IPS-15b (cell line): Measurements from ENCODE around the gene RPL11.
"Not testable (repeated sequence)": the region's sequence is repeated elsewhere in the genome, so short reads cannot be mapped to it uniquely, and the experiment has no call there.

Experiments
- H3K27me3 ChIP-seq: one replicate; pipeline ENCODE4 v1.6.1; 2013; ENCODE audit warnings: low read length; ENCODE audit not compliant: control insufficient read depth, insufficient read depth
- H3K36me3 ChIP-seq: one replicate; pipeline ENCODE4 v1.6.1; 2013; ENCODE audit warnings: low read length; ENCODE audit not compliant: control insufficient read depth, insufficient read depth
- H3K4me1 ChIP-seq: one replicate; pipeline ENCODE4 v1.6.1; 2013; ENCODE audit warnings: mild to moderate bottlenecking, low read length; ENCODE audit not compliant: control insufficient read depth, insufficient read depth
- H3K4me3 ChIP-seq: one replicate; pipeline ENCODE4 v1.5.1; 2013; ENCODE audit warnings: low read depth, low read length
- H3K9ac ChIP-seq: one replicate; pipeline ENCODE4 v1.6.1; 2013; ENCODE audit warnings: low read depth, mild to moderate bottlenecking, low read length
- H3K9me3 ChIP-seq: one replicate; pipeline ENCODE4 v1.6.1; 2013; ENCODE audit warnings: mild to moderate bottlenecking, low read length; ENCODE audit not compliant: control insufficient read depth, insufficient read depth

RPL11 gene

GRCh38 chr1:23718482-23718881 lies 26.9 kb downstream of the RPL11 start:
- Histone ChIP-seq H3K9ac (no peak overlapping the region), H3K4me1 (peaks cover 3% of the 10 kb centered on the region), H3K4me3 (no peak overlapping the region), H3K27me3 (no peaks in the 10 kb centered on the region), H3K36me3 (no peaks in the 10 kb centered on the region), H3K9me3 (no peaks in the 10 kb centered on the region)

GRCh38 chr1:23719162-23719820 lies 27.7 kb downstream of the RPL11 start:
- no peak overlapping the region for H3K9ac ChIP-seq
- no peaks in the 10 kb centered on the region for H3K27me3 ChIP-seq
- no peaks in the 10 kb centered on the region for H3K9me3 ChIP-seq
- no peak overlapping the region for H3K4me3 ChIP-seq
- H3K4me1 ChIP-seq, result peaks cover 3% of the 10 kb centered on the region
- H3K36me3 ChIP-seq, result no peaks in the 10 kb centered on the region

GRCh38 chr1:23720256-23720995 lies 28.8 kb downstream of the RPL11 start:
- no peak overlapping the region for H3K4me3 ChIP-seq
- peaks cover 3% of the 10 kb centered on the region for H3K4me1 ChIP-seq
- no peak overlapping the region for H3K9ac ChIP-seq
- H3K36me3 ChIP-seq, result no peaks in the 10 kb centered on the region
- H3K27me3 ChIP-seq, result no peaks in the 10 kb centered on the region
- H3K9me3 ChIP-seq, result no peaks in the 10 kb centered on the region

GRCh38 chr1:23722652-23723051 lies 31.0 kb downstream of the RPL11 start:
- H3K27me3 ChIP-seq, result no peaks in the 10 kb centered on the region
- peaks cover 3% of the 10 kb centered on the region for H3K4me1 ChIP-seq

GRCh38 chr1:23726686-23727085 lies 35.1 kb downstream of the RPL11 start:
- H3K36me3 ChIP-seq, result no peaks in the 10 kb centered on the region
- no peak overlapping the region for H3K4me3 ChIP-seq
- no peaks in the 10 kb centered on the region for H3K27me3 ChIP-seq
- no peak overlapping the region for H3K9ac ChIP-seq
- no peaks in the 10 kb centered on the region for H3K4me1 ChIP-seq
- no peaks in the 10 kb centered on the region for H3K9me3 ChIP-seq

More at GRCh38 chr1:23722652-23723051, 31.0 kb downstream of the RPL11 start:
- no peaks in the 10 kb centered on the region for H3K9me3 ChIP-seq
- H3K4me3 ChIP-seq, result no peak overlapping the region
- H3K9ac ChIP-seq, result no peak overlapping the region
- no peaks in the 10 kb centered on the region for H3K36me3 ChIP-seq

GRCh38 chr1:23727362-23727811 lies 35.8 kb downstream of the RPL11 start:
- no peaks in the 10 kb centered on the region for H3K9me3 ChIP-seq
- H3K4me1 ChIP-seq, result no peaks in the 10 kb centered on the region
- no peak overlapping the region for H3K4me3 ChIP-seq
- no peaks in the 10 kb centered on the region for H3K27me3 ChIP-seq
- no peaks in the 10 kb centered on the region for H3K36me3 ChIP-seq
- no peak overlapping the region for H3K9ac ChIP-seq

GRCh38 chr1:23732363-23733224 lies 41.0 kb downstream of the RPL11 start:
- Histone ChIP-seq H3K4me3 (no peak overlapping the region), H3K9me3 (no peaks in the 10 kb centered on the region), H3K27me3 (no peaks in the 10 kb centered on the region), H3K36me3 (no peaks in the 10 kb centered on the region), H3K9ac (no peak overlapping the region), H3K4me1 (no peaks in the 10 kb centered on the region)

GRCh38 chr1:23733281-23733680 lies 41.7 kb downstream of the RPL11 start:
- H3K4me1 ChIP-seq, H3K36me3 ChIP-seq, H3K9ac ChIP-seq, H3K9me3 ChIP-seq, H3K4me3 ChIP-seq, H3K27me3 ChIP-seq: not testable (repeated sequence)

- no peaks in the 10 kb centered on the region for H3K27me3 ChIP-seq
- H3K4me3 ChIP-seq, result no peak overlapping the region
- H3K4me1 ChIP-seq, result no peaks in the 10 kb centered on the region
- H3K9ac ChIP-seq, result no peak overlapping the region
- H3K36me3 ChIP-seq, result no peaks in the 10 kb centered on the region
- H3K9me3 ChIP-seq, result no peaks in the 10 kb centered on the region
These were observed 45.0 kb downstream of the RPL11 start for GRCh38 chr1:23736437-23737134.

GRCh38 chr1:23741609-23742008 lies 50.0 kb downstream of the RPL11 start:
- Histone ChIP-seq H3K9ac (no peak overlapping the region), H3K9me3 (no peaks in the 10 kb centered on the region), H3K4me3 (no peak overlapping the region), H3K36me3 (no peaks in the 10 kb centered on the region), H3K27me3 (no peaks in the 10 kb centered on the region), H3K4me1 (peaks cover 6% of the 10 kb centered on the region)

GRCh38 chr1:23742670-23743286 lies 51.2 kb downstream of the RPL11 start:
- H3K4me1 ChIP-seq, result peaks cover 6% of the 10 kb centered on the region
- H3K4me3 ChIP-seq, result peak overlapping the region; percentile 63
- H3K27me3 ChIP-seq, result no peaks in the 10 kb centered on the region
- H3K36me3 ChIP-seq, result no peaks in the 10 kb centered on the region
- H3K9me3 ChIP-seq, result no peaks in the 10 kb centered on the region
- H3K9ac ChIP-seq, result peak overlapping the region; percentile 63
